K562 (cell line): ENCODE results near the gene ZNF362. TPM values are rescaled to one million over a fixed set of nuclear protein-coding genes. Genes with fewer than 3 reads are reported as not detected.

Experiments
- ATAC-seq: fragments of 200-7000 bp; cut with Tn5 transposase; 3 replicates; pipeline ENCODE4 v1.9.1; 2020; ENCODE audit warnings: moderate library complexity
- BruUV-seq: library from RNA; stranded (reverse); fragments of 400-500 nt; replicated peaks from 2 replicates; lab custom pipeline; 2021; lab: Mats Ljungman, UMichigan
- CTCF ChIA-PET: fragments of 300-600 bp; formaldehyde crosslinking; extraction: SDS; loops from one replicate; lab custom pipeline; 2021; ENCODE audit warnings: low intra/inter-chr PET ratio; lab: Yijun Ruan, JAX
- POLR2A ChIA-PET: fragments of 300-600, 350-650 bp; sonication (Branson Sonifier 250); formaldehyde crosslinking; extraction: SDS; loops from one replicate; lab custom pipeline; 2021; ENCODE audit warnings: antibody characterized with exemption, inconsistent platforms; lab: Yijun Ruan, JAX
- DNase-seq, 4 experiments: peaks; one replicate each; pipeline versions ENCODE4 v3.0.0 to v3.0.0-alpha.2; 2011 to 2018; ENCODE audit warnings: low spot score in 3 of 4, mixed read lengths in 3 of 4; ENCODE audit errors: extremely low read depth in 1 of 4
- FAIRE-seq: peaks from 2 replicates; lab custom pipeline; 2011; peaks lifted over from hg19 to GRCh38; lab: Jason Lieb, UNC
- H2AFZ ChIP-seq: 2 replicates; pipeline ENCODE4 v1.6.0; 2011; ENCODE audit warnings: low read depth, low read length, control low read depth, inconsistent platforms
- H3K27ac ChIP-seq: fragments of 200-600 bp; 3 replicates; pipeline ENCODE4 v1.8.0; 2011; ENCODE audit warnings: low read depth, mild to moderate bottlenecking, control low read depth, inconsistent platforms, low read length, moderate library complexity, mixed read lengths; ENCODE audit errors: extremely low read depth
- H3K27me3 ChIP-seq, 2 experiments: fragments of 300-600 bp in 1 of 2; 2 replicates in 1 of 2; 3 replicates in 1 of 2; pipeline versions ENCODE4 v1.6.0 to v1.8.0; 2011; ENCODE audit warnings: inconsistent platforms in 2 of 2, low read length in 2 of 2, mild to moderate bottlenecking in 1 of 2, mixed read lengths in 1 of 2, moderate library complexity in 1 of 2; ENCODE audit not compliant: control insufficient read depth in 2 of 2, insufficient read depth in 2 of 2
- H3K36me3 ChIP-seq: fragments of 300-600 bp; 3 replicates; pipeline ENCODE4 v1.8.0; 2011; ENCODE audit warnings: mild to moderate bottlenecking, low read length, inconsistent platforms; ENCODE audit not compliant: control insufficient read depth, insufficient read depth
- H3K4me1 ChIP-seq, 2 experiments: fragments of 200-600 bp in 1 of 2; replicated peaks in 1 of 2; 2 replicates in 1 of 2; 3 replicates in 1 of 2; pipeline versions ENCODE4 v1.5.1 to v1.8.0; 2011; ENCODE audit warnings: inconsistent platforms in 2 of 2, low read length in 2 of 2, mild to moderate bottlenecking in 1 of 2, mixed read lengths in 1 of 2, moderate library complexity in 1 of 2; ENCODE audit not compliant: control insufficient read depth in 2 of 2, insufficient read depth in 2 of 2
- H3K4me2 ChIP-seq: 2 replicates; pipeline ENCODE4 v1.6.1; 2011; ENCODE audit warnings: low read length, control low read depth, inconsistent platforms, mixed read lengths; ENCODE audit not compliant: insufficient read depth
- H3K4me3 ChIP-seq: fragments of 200-600 bp; sonication (generic), shearing (Covaris generic); 2 replicates; pipeline ENCODE4 v1.5.1; 2016; ENCODE audit warnings: control low read depth, inconsistent platforms
- H3K79me2 ChIP-seq: fragments of 200-600 bp; 3 replicates; pipeline ENCODE4 v1.8.0; 2011; ENCODE audit warnings: low read length, inconsistent platforms; ENCODE audit not compliant: control insufficient read depth, insufficient read depth
- H3K9ac ChIP-seq, 2 experiments: 2 replicates each; pipeline versions ENCODE4 v1.6.0 to v1.6.1; 2011; ENCODE audit warnings: low read depth in 2 of 2, low read length in 2 of 2, control low read depth in 1 of 2, inconsistent platforms in 1 of 2, mild to moderate bottlenecking in 1 of 2, mixed read lengths in 1 of 2; ENCODE audit not compliant: insufficient read depth in 1 of 2
- H3K9me1 ChIP-seq: one replicate; pipeline ENCODE4 v1.6.0; 2011; ENCODE audit warnings: inconsistent platforms, mild to moderate bottlenecking, low read length, moderate library complexity; ENCODE audit not compliant: control insufficient read depth, insufficient read depth
- H3K9me3 ChIP-seq: replicated peaks from 2 replicates; pipeline ENCODE4 v1.5.1; 2011; ENCODE audit warnings: low read depth, low read length, inconsistent platforms; ENCODE audit not compliant: control insufficient read depth, insufficient read depth
- H4K20me1 ChIP-seq: replicated peaks from 2 replicates; pipeline ENCODE4 v1.6.1; 2011; ENCODE audit warnings: low read length, inconsistent platforms, mixed read lengths; ENCODE audit not compliant: control insufficient read depth, insufficient read depth
- CXXC5 ChIP-seq: fragments of 250-450 bp; sonication (Bioruptor Pico); IDR thresholded peaks from 2 replicates; pipeline ENCODE4 v1.8.0; 2022; ENCODE audit warnings: inconsistent platforms, mild to moderate bottlenecking, moderate library complexity
- HMG20B ChIP-seq: fragments of 250-450 bp; sonication (Bioruptor Pico); IDR thresholded peaks from 2 replicates; pipeline ENCODE4 v1.5.0; 2021; ENCODE audit warnings: mild to moderate bottlenecking
- HNRNPK ChIP-seq: fragments of 200-400 bp; formaldehyde crosslinking; IDR thresholded peaks from one replicate; pipeline ENCODE4 v1.6.1; 2018; ENCODE audit warnings: mild to moderate bottlenecking, low read depth, low read length; ENCODE audit not compliant: poor library complexity, severe bottlenecking
- HSF4 ChIP-seq: fragments of 250-450 bp; sonication (Bioruptor Pico); IDR thresholded peaks from 2 replicates; pipeline ENCODE4 v2.1.2; 2022; ENCODE audit warnings: mild to moderate bottlenecking, moderate library complexity, borderline replicate concordance
- MECOM ChIP-seq: fragments of 250-450 bp; sonication (Bioruptor Pico); IDR thresholded peaks from 2 replicates; pipeline ENCODE4 v1.8.0; 2022; ENCODE audit warnings: inconsistent platforms
- MEF2D ChIP-seq: conservative IDR thresholded peaks from 2 replicates; pipeline ENCODE4 v1.6.1; 2016; ENCODE audit warnings: low read depth, missing genetic modification characterization, missing compliant biosample characterization
- MYBL2 ChIP-seq, 2 experiments: fragments of 450-650 bp in 1 of 2; sonication (generic) in 1 of 2; formaldehyde crosslinking in 1 of 2; IDR thresholded peaks; 2 replicates each; pipeline versions ENCODE4 v1.6.1 to v1.8.1; 2017 to 2022; ENCODE audit warnings: borderline replicate concordance in 1 of 2, inconsistent platforms in 1 of 2, low read depth in 1 of 2, mild to moderate bottlenecking in 1 of 2, missing genetic modification reagents in 1 of 2, moderate library complexity in 1 of 2
- TFE3 ChIP-seq: fragments of 450-650 bp; formaldehyde crosslinking; IDR thresholded peaks from 2 replicates; pipeline ENCODE4 v1.4.0; 2020; ENCODE audit warnings: mild to moderate bottlenecking, mixed read lengths
- VEZF1 ChIP-seq: fragments of 200-800 bp; sonication (Bioruptor generic); IDR thresholded peaks from 2 replicates; pipeline ENCODE4 v1.6.1; 2017; ENCODE audit warnings: missing genetic modification characterization, missing compliant biosample characterization
- ZNF282 ChIP-seq: sonication (generic); formaldehyde crosslinking; IDR thresholded peaks from 2 replicates; pipeline ENCODE4 v1.8.1; 2023; ENCODE audit warnings: missing genetic modification reagents
- ZNF384 ChIP-seq: IDR thresholded peaks from 2 replicates; pipeline ENCODE4 v1.6.1; 2012; ENCODE audit warnings: low read depth, low read length, improper control_type of control experiment
- ZZZ3 ChIP-seq: fragments of 450-650 bp; IDR thresholded peaks from 2 replicates; pipeline ENCODE4 v1.6.1; 2016; ENCODE audit warnings: antibody characterized with exemption, mild to moderate bottlenecking, moderate library complexity
- WGBS: fragments of 100-300 bp; shearing (Covaris generic); methylation state at CpG from one replicate; pipeline ENCODE4 v1.1.6; 2016; ENCODE audit warnings: low coverage, mixed read lengths; ENCODE audit not compliant: insufficient coverage; ENCODE audit errors: missing lambda C conversion rate; 5-methylcytosine and 5-hydroxymethylcytosine counted together
- in situ Hi-C: fragments of 300-500 bp; cut with MboI; formaldehyde crosslinking; loops from 4 replicates; pipeline ENCODE4 v1.15.0; 2018; ENCODE audit warnings: inconsistent platforms, mixed read lengths
- intact Hi-C: fragments of 100-400 bp; cut with micrococcal nuclease; formaldehyde crosslinking; loops from 2 replicates; pipeline ENCODE4 v1.14.2; 2022
- polyA plus RNA-seq, 8 experiments: library from polyadenylated mRNA; depleted of rRNA in 4 of 8; stranded (reverse) in 5 of 8; unstranded in 3 of 8; fragments of >200 nt; fragmentation: Nextera tagmentation in 2 of 8; fragmentation: Illumina TruSeq in 1 of 8; extraction: Ambion mirVana in 2 of 8; extraction: Trizol in 1 of 8; gene quantifications; 2 replicates each; pipeline versions ENCODE4 v1.2.1 to v1.2.3, GENCODE V29; 2011 to 2014; ENCODE audit warnings: inconsistent platforms in 1 of 8, missing spikeins in 1 of 8
- total RNA-seq, 7 experiments: library from RNA; depleted of rRNA in 6 of 7; stranded (reverse); fragments of >200 nt in 6 of 7; fragmentation: Illumina TruSeq in 2 of 7; extraction: Trizol in 2 of 7; gene quantifications; 2 replicates each; pipeline versions ENCODE4 v1.2.1 to v1.2.3, GENCODE V29; 2011 to 2021; ENCODE audit warnings: low replicate concordance in 1 of 7
- TF ChIP-seq, protein P1 (sequence below), 3 experiments: fragments of 200-800 bp in 1 of 3; sonication (Bioruptor generic) in 1 of 3; sonication (generic) in 1 of 3; formaldehyde crosslinking in 1 of 3; IDR thresholded peaks; 2 replicates each; pipeline versions ENCODE4 v1.6.1 to v1.8.0; 2016 to 2022; ENCODE audit warnings: mild to moderate bottlenecking in 2 of 3, missing compliant biosample characterization in 2 of 3, missing genetic modification characterization in 2 of 3, missing genetic modification reagents in 1 of 3
- TF ChIP-seq, protein P2 (sequence below): fragments of 450-650 bp; formaldehyde crosslinking; IDR thresholded peaks from 2 replicates; pipeline ENCODE4 v1.4.0; 2020; ENCODE audit warnings: mild to moderate bottlenecking, moderate library complexity

The ZNF362 gene
- total and polyA plus RNA-seq, 9 of the 15 experiments (the other 6 are each of a cell fraction or from before 2014, with no cell fraction given), result 0.01 to 1.1 (median 0.35) TPM; not detected in 1

DNA sequence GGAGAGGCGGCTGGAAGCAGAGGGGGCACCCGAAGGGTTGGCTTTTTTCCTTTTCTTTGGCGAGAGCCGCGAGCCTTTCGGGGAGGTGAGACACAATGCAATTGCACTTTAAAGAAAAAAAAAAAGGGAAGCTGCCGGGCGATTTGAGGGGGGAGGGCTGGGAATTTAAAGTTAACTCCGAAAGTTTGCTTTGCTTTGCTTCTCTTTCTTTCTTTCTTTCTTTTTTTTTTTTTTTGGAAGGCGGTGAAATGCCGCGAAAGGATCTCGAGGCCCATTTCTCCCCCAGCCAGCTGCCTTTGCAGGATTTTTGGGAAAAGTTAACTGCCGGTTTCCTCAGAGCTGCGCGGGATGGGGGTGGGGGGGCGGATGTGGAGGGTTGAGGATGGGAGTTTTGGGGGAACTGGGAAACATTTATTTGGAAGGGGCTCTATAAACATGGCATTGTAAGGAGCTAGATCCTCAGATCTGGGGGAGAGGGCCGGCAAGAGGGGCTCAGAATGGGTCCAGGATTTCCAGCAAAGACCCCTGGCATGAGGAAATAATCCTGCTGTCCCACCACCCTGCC lies 997 bp downstream of the ZNF362 start:
- H3K9me1 ChIP-seq, result no peaks in the 10 kb centered on the region
- H3K9me3 ChIP-seq, result no peaks in the 10 kb centered on the region; the same call in 1 of the 2 replicates
- FAIRE-seq, result no peak
- no peak for DNase-seq
- CTCF ChIA-PET, result no interaction called here
- no peaks in the 10 kb centered on the region for H3K36me3 ChIP-seq
- H3K79me2 ChIP-seq, result no peaks in the 10 kb centered on the region
- POLR2A ChIA-PET, result interaction anchor here (0.5 kb wide), 1 partner anchor 184 kb away, joined by 3 read pairs; no protein-coding TSS in a partner anchor
- H4K20me1 ChIP-seq, result peaks cover 6% of the 10 kb centered on the region; the same call in 1 of the 2 replicates
- peaks cover 0 to 11% of the 10 kb centered on the region in 2 experiments; a peak in 1 of 5 replicates for H3K4me1 ChIP-seq
- H3K4me2 ChIP-seq, result no peak overlapping the region
- no peak overlapping the region for H3K27ac ChIP-seq
- no TSS peak for BruUV-seq
- H3K27me3 ChIP-seq, result peaks cover 11 to 55% of the 10 kb centered on the region in 2 experiments; a peak in 4 of 5 replicates
- no peak overlapping the region for H2AFZ ChIP-seq
- intact Hi-C loops, result no loop called here
- in situ Hi-C loops, result no loop called here
- H3K4me3 ChIP-seq, result peak overlapping the region; percentile 40
- 2% methylated on average over 16 of the region's 18 CpGs for WGBS
- H3K9ac ChIP-seq, result no peak overlapping the region; a peak in 1 of 4 replicates
- no peak for ATAC-seq
- TF ChIP-seq VEZF1 (peak; percentile 81; the same call in 1 of the 2 replicates), MECOM (no peak), MYBL2 (IDR thresholded peaks at IDR 0.05; ENCODE audit: low read depth) (no peak), MYBL2 (CRISPR knock-in tag; IDR thresholded peaks at IDR 0.05; ENCODE audit: borderline replicate concordance) (no peak), ZNF384 (peak; percentile 77), CXXC5 (peak; percentile 8; the same call in 1 of the 2 replicates), TFE3 (no peak), ZNF282 (CRISPR knock-in tag) (no peak), HSF4 (CRISPR knock-in tag) (no peak), HMG20B (CRISPR knock-in tag) (no peak), HNRNPK (no peak), MEF2D (no peak), ZZZ3 (no peak)
- TF ChIP-seq, protein P1, sequence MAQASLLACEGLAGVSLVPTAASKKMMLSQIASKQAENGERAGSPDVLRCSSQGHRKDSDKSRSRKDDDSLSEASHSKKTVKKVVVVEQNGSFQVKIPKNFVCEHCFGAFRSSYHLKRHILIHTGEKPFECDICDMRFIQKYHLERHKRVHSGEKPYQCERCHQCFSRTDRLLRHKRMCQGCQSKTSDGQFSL (CRISPR knock-in tag; IDR thresholded peaks at IDR 0.05), result peak; percentile 76
- TF ChIP-seq, protein P1 (tag; IDR thresholded peaks at IDR 0.05), result 0 out of 4 replicates have a peak, but pooled peaks of 1 of the 2 experiments have one; percentile 50
- TF ChIP-seq, protein P2, sequence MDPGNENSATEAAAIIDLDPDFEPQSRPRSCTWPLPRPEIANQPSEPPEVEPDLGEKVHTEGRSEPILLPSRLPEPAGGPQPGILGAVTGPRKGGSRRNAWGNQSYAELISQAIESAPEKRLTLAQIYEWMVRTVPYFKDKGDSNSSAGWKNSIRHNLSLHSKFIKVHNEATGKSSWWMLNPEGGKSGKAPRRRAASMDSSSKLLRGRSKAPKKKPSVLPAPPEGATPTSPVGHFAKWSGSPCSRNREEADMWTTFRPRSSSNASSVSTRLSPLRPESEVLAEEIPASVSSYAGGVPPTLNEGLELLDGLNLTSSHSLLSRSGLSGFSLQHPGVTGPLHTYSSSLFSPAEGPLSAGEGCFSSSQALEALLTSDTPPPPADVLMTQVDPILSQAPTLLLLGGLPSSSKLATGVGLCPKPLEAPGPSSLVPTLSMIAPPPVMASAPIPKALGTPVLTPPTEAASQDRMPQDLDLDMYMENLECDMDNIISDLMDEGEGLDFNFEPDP (CRISPR knock-in tag), result no peak
